ENCODE data around the gene TRIM52. TPM values are rescaled to one million over a fixed set of nuclear protein-coding genes. Genes with fewer than 3 reads are reported as not detected.

TRIM52 gene
- total RNA-seq, 1 donor from 2014 or later: 1.6 TPM

- no peak overlapping the region for H3K4me3 ChIP-seq (ENCODE audit: low read depth, low read length)
- TF ChIP-seq, protein P1, sequence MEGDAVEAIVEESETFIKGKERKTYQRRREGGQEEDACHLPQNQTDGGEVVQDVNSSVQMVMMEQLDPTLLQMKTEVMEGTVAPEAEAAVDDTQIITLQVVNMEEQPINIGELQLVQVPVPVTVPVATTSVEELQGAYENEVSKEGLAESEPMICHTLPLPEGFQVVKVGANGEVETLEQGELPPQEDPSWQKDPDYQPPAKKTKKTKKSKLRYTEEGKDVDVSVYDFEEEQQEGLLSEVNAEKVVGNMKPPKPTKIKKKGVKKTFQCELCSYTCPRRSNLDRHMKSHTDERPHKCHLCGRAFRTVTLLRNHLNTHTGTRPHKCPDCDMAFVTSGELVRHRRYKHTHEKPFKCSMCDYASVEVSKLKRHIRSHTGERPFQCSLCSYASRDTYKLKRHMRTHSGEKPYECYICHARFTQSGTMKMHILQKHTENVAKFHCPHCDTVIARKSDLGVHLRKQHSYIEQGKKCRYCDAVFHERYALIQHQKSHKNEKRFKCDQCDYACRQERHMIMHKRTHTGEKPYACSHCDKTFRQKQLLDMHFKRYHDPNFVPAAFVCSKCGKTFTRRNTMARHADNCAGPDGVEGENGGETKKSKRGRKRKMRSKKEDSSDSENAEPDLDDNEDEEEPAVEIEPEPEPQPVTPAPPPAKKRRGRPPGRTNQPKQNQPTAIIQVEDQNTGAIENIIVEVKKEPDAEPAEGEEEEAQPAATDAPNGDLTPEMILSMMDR (conservative IDR thresholded peaks at IDR 0.05; ENCODE audit: low read depth, low read length): no peak
These were observed 2.7 kb upstream of the TRIM52 start for GRCh38 chr5:181263633-181264032.

GRCh38 chr5:181261320-181262049, 542 bp upstream of the TRIM52 start:
- TF ChIP-seq, protein P1 (conservative IDR thresholded peaks at IDR 0.05; ENCODE audit: low read depth, low read length): no peak
- DNase-seq (ENCODE audit: low read depth): no peak
- peak overlapping the region; percentile 97 for H3K4me3 ChIP-seq (ENCODE audit: low read depth, low read length)

More at GRCh38 chr5:181263633-181264032, 2.7 kb upstream of the TRIM52 start:
- DNase-seq (ENCODE audit: low read depth): no peak

DNA sequence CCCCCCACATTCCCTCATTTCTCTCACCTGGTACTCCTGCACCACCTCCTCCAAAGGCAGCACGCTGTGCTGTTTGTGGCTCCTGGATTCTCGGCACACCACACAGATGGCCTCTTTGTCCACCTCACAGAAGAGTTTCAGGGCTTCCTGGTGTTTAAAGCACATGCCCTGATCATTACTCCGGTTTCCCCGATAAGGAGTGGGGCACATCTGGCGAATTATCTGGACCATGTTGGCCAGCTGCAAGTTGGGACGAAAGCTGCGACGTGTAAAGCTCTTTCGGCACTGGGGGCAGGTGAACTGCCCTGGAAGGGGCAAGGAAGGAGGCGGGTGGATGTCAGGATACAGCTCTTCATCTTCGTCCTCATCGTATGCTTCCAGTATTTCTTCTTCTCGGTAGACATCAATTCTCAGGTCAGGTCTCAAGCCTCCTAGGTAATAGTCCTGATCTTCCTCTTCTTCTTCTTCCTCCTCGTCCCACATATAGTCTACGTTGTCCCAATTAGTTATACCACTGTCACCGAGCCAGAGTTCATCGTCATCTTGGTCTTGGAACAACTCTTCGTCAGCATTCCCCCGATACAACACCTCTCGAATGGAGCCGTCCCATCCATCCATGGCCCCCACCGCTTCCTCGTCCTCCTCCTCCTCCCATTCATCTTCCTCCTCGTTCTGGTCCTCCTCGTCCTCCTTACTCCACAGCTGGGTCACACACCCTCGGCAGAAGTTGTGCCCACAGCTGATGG, 796 bp downstream of the TRIM52 start:
- H3K4me3 ChIP-seq (ENCODE audit: low read depth, low read length): peak overlapping the region; percentile 97
- no peak for DNase-seq (ENCODE audit: low read depth)
- TF ChIP-seq, protein P1 (conservative IDR thresholded peaks at IDR 0.05; ENCODE audit: low read depth, low read length): no peak

- TF ChIP-seq, protein P1 (conservative IDR thresholded peaks at IDR 0.05; ENCODE audit: low read depth, low read length): no peak
- DNase-seq (ENCODE audit: low read depth): no peak
- peak overlapping the region; percentile 97 for H3K4me3 ChIP-seq (ENCODE audit: low read depth, low read length)
These were observed 1.7 kb downstream of the TRIM52 start for GRCh38 chr5:181259283-181259682.

DNA sequence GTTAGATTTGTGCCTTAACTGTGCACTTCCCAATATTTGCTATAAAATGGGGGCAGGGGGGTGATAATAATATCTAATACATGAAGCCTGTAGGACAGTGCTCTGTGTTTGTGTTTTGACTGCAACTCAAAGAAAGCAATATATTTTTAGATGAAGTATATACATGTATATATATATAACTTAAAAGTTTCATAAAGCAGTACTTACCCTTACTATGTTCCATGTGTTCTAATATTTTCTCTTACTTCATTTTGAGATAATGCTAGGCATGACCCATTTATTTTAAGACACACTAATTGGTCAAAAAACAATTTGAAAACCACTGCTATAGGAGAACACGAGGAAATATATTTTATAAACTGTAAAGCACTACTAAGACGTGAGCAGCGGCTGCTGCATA, 2.4 kb downstream of the TRIM52 start:
- peak overlapping the region; percentile 97 for H3K4me3 ChIP-seq (ENCODE audit: low read depth, low read length)
- TF ChIP-seq, protein P1 (conservative IDR thresholded peaks at IDR 0.05; ENCODE audit: low read depth, low read length): no peak
- no peak for DNase-seq (ENCODE audit: low read depth)

DNA sequence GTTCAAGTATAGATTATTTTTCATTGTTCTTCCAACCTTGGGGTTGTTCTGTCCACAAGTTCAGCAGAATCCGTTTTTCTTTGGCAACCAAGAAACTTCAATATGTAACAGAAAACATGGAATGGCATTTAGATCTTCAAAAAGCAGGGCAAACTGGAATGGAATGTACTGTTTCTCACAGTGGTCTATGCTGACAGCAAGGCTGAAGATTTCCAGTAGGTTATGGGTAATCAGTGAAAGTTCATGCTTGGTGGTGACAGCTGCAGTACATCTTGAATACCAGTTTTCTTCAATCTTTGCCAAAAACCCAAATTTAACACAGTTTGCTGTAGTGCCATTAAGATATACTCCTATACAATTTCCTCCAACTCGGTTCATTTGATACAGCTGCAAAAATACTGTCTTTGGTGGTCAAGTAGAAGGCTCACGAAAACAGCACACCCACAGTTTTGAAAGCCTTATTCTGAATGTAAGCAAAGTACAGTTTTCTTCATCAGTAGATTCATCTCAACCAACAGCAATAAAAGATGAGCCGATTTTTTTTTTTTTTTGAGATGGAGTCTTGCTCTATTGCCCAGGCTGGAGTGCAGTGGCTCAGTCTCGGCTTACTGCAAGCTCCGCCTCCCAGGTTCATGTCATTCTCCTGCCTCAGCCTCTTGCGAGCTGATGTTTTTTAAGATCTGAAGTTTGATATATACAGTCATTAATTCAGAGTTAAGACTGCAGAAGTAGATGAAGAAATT, 4.9 kb downstream of the TRIM52 start:
- H3K4me3 ChIP-seq (ENCODE audit: low read depth, low read length): no peak overlapping the region
- DNase-seq (ENCODE audit: low read depth): no peak
- TF ChIP-seq, protein P1 (conservative IDR thresholded peaks at IDR 0.05; ENCODE audit: low read depth, low read length): no peak

Data from epithelial cell of proximal tubule (primary cell).